HG02571 (cell line): ENCODE results near the gene ZFX.
"Not testable (repeated sequence)": the region's sequence is repeated elsewhere in the genome, so short reads cannot be mapped to it uniquely, and the experiment has no call there.

Experiments used
- ATAC-seq: cut with Tn5 transposase; IDR thresholded peaks from one replicate; pipeline ENCODE4 v1.9.1; 2021; ENCODE audit warnings: mild to moderate bottlenecking, moderate library complexity; ENCODE audit not compliant: unreplicated experiment

Gene ZFX

GRCh38 chrX:24150898-24151297 is 1.4 kb downstream of the ZFX start:
- ATAC-seq: no peak

- no peak for ATAC-seq
Observed at GRCh38 chrX:24151513-24151912, 2.0 kb downstream of the ZFX start.

- no peak for ATAC-seq
Observed at GRCh38 chrX:24153178-24153795, 3.8 kb downstream of the ZFX start.

GRCh38 chrX:24153796-24154189 is 4.3 kb downstream of the ZFX start:
- no peak for ATAC-seq

- no peak for ATAC-seq
Observed at GRCh38 chrX:24154490-24155034, 5.0 kb downstream of the ZFX start.

- ATAC-seq: not testable (repeated sequence)
Observed at GRCh38 chrX:24155747-24156146, 6.2 kb downstream of the ZFX start.

GRCh38 chrX:24156177-24156576 is 6.6 kb downstream of the ZFX start:
- ATAC-seq: no peak

- no peak for ATAC-seq
Observed at GRCh38 chrX:24158881-24159280, 9.4 kb downstream of the ZFX start.

GRCh38 chrX:24166078-24166477 is 16.5 kb downstream of the ZFX start:
- no peak for ATAC-seq

GRCh38 chrX:24167719-24168472 is 18.4 kb downstream of the ZFX start:
- no peak for ATAC-seq

GRCh38 chrX:24168807-24169206 is 19.3 kb downstream of the ZFX start:
- peak; percentile 74 for ATAC-seq

- ATAC-seq: peak; percentile 77
Observed at GRCh38 chrX:24169211-24169610, 19.7 kb downstream of the ZFX start.

- no peak for ATAC-seq
Observed at GRCh38 chrX:24173115-24173847, 23.8 kb downstream of the ZFX start.

- ATAC-seq: no peak
Observed at GRCh38 chrX:24175276-24175675, 25.7 kb downstream of the ZFX start.

GRCh38 chrX:24178441-24178840 is 28.9 kb downstream of the ZFX start:
- ATAC-seq: no peak

- ATAC-seq: no peak
Observed at GRCh38 chrX:24184018-24184417, 34.5 kb downstream of the ZFX start.

GRCh38 chrX:24186483-24186882 is 37.0 kb downstream of the ZFX start:
- ATAC-seq: no peak

GRCh38 chrX:24186986-24187385 is 37.5 kb downstream of the ZFX start:
- ATAC-seq: no peak

- ATAC-seq: no peak
Observed at GRCh38 chrX:24189490-24189889, 40.0 kb downstream of the ZFX start.

GRCh38 chrX:24190500-24191156 is 41.1 kb downstream of the ZFX start:
- ATAC-seq: no peak

- ATAC-seq: no peak
Observed at GRCh38 chrX:24196509-24196908, 47.0 kb downstream of the ZFX start.
